C4-2B (cell line): ENCODE results near the gene MAPKBP1.

ENCODE experiments used
- H3K27ac ChIP-seq: fragments of 450-650 bp; 2 replicates; pipeline ENCODE4 v1.5.1; 2017
- CTCF ChIP-seq: fragments of 450-650 bp; conservative IDR thresholded peaks from 2 replicates; pipeline ENCODE4 v1.5.1; 2017; ENCODE audit warnings: mild to moderate bottlenecking
- ZFX ChIP-seq: fragments of 450-650 bp; IDR thresholded peaks from 2 replicates; pipeline ENCODE4 v1.6.1; 2017

The MAPKBP1 gene

GRCh38 chr15:41851167-41851523 is 76.9 kb downstream of the MAPKBP1 start:
- TF ChIP-seq CTCF (no peak), ZFX (no peak)
- H3K27ac ChIP-seq = no peak overlapping the region

DNA sequence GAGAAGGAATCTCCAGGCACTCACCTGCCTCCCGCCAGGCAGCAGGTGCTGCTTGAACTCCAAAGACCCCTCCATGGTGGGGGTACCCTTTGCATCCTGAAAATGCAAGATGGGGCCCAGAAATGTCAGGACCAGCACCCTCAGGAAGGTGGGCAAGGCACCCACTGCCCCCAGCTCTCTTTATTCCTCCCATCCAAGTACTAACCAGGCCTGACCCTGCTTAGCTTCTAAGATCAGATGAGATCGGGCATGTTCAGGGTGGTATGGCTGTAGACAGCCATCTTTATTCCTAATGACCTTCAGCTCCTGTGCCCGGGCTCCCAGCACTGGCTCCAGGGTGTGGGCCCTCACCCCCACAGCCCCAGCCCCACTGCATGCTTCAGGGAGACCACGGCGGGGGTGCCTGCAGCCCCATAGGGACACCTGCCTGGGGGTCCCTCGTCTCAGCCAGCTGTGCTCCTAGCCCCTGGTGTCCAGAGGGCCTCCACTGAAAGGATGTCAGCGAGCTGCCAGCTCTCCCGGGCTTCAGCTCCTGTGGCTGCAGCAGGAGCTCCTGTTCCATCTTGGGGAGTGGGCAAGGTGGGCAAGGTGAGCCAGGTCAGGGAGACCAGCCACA is 77.6 kb downstream of the MAPKBP1 start:
- TF ChIP-seq ZFX = no peak
- no peak for TF ChIP-seq CTCF
- no peak overlapping the region for H3K27ac ChIP-seq

- TF ChIP-seq ZFX (no peak), CTCF (no peak)
- no peak overlapping the region for H3K27ac ChIP-seq
Observed at GRCh38 chr15:41852736-41853590, 78.7 kb downstream of the MAPKBP1 start.

DNA sequence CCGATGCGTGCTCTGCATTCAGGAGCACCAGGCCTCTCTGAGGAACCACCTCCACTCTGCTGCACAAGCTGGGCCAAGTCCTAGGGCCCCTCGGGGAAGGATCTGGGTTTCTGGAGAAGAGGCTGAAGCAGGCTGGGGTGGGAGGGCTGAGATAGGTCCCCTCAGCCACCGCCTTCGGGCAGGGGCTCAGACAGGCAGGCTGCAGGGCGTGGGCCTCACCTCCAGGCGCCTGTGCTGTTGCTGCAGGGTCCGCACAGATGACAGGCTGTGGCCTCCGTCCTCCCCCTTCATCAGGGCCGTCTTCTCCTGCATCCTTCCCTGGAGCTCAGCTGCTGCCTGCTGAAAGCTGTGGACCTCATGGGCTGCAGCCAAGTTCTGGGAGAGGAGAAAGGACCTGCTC is 79.5 kb downstream of the MAPKBP1 start:
- TF ChIP-seq ZFX (no peak), CTCF (no peak)
- H3K27ac ChIP-seq = no peak overlapping the region

GRCh38 chr15:41854443-41854842 is 80.2 kb downstream of the MAPKBP1 start:
- H3K27ac ChIP-seq = no peak overlapping the region
- TF ChIP-seq ZFX = no peak
- no peak for TF ChIP-seq CTCF

DNA sequence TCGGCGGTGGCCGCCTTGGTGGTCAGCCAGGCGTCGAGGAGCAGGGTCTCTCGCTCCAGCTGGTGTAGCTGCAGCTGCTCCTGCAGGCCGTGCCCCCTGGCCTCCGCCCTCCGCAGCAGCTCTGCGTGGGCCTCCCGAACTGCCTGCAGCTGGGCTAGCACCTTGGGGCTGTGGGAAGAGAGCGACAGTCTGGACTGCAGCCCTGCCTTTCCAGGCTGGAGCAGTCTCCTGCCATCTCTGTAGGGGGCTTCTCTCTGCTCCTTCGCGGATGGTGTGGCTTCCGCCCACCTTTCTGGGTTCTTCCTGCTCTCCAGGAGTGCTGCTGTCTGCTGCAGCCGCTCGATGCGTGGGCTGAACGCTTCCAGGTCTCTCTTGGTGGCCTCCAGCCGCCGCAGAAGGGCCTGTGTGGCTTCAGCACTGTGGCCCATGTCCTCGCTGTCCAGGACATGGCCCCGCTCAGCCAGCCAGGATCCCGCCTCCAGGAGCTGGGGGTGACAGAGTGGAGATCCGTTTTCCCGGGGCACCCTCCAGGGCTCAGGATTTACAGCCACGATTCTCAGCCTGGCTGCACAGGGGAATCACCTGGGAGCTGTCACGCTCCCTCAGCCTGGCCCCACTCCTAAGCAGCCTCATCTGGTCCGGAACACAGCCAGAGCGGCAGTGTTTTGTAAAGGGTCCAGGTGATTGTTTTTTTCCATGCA is 81.1 kb downstream of the MAPKBP1 start:
- no peak overlapping the region for H3K27ac ChIP-seq
- TF ChIP-seq ZFX (no peak), CTCF (no peak)

DNA sequence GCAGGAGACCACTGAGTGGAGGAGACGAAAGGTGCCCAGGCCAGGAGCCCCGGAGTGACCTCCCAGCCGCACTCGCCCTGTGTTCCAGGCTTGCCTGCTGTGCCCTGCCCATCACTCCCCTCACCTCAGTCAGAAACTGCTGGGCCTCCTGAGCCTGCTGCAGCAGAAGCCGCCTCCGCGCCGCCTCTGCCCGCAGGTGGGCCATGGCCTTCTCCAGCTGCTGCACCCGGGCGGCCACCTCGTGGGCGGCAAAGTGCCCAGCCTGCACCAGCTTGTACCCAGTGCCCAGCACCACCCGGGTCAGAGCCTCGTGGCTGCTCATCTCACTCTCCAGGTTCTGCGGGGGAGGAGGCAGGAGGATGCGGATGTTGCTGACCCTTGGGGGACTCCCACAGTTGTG is 82.0 kb downstream of the MAPKBP1 start:
- no peak overlapping the region for H3K27ac ChIP-seq
- no peak for TF ChIP-seq ZFX
- TF ChIP-seq CTCF = no peak
